HG03571 (cell line): ENCODE data around the gene TMED1.

Experiments
- ATAC-seq: cut with Tn5 transposase; IDR thresholded peaks from one replicate; pipeline ENCODE4 v1.9.1; 2021; ENCODE audit not compliant: unreplicated experiment

Gene TMED1

DNA sequence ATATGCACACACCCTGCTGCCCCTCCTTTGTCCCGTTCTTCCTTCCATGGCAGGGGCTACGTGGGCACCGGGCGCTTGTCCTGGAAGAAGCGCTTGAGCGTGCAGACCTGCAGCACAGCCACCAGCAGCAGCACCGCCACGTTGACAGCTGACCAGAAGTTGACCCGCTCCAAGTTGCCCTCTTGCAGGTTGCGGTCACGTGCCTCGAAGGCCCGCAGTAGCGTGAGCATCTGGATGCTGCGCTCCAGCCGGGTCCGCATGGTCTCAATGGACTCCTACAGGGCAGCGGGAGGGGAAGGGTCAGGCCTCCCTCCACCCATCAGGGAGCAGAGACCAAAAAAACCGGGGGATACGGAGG, 3.1 kb downstream of the TMED1 start:
- no peak for ATAC-seq

DNA sequence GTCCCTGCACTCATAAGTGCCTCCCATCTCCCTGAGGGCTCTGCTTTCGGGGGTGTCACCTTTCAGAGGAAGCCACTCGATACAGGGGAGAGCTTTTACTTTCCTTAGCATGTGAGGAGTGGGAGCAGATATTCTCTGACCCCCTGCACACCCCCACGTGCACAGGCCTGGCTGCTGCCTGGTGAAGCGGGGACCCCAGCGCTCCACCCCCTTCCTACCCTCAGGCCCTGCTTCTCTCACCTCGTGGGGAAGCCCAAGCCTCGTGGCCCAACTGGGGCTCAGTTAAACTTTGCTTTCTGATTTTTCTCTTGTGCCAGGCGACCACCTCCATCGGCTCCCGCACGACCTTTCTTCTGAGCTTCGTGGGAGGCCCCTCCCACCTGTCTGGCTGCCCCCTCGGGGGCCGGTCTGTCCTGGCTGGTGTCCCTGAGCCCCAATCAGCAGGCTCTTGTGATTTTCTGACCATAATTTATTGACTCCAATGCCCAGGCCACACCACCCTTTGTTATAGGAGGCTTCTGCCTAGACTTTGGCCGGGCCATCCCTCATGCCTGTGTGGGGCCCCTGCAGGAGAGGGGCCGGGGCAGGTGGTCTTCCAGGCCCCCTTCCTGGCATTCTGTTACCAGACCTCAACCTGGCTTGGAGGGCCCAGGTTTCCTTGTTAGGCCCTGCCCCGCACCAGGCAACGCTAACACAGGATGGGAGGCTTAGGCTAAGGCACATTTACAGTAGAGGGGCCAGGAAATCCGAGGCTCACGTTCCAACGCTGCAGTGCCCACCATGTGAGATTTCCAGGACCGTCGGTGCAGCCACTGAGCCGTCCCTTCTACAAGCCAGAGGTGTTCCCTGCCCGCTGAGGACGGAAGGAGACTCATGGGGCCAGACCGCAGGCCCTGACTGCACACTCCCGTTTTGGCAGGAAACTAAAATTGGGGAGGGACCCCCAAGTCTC, 3.7 kb downstream of the TMED1 start:
- ATAC-seq, result no peak

- ATAC-seq, result no peak
Measured at GRCh38 chr19:10830931-10831779, 4.9 kb downstream of the TMED1 start.

- no peak for ATAC-seq
Measured at GRCh38 chr19:10830370-10830769, 5.6 kb downstream of the TMED1 start.

- ATAC-seq, result no peak
Measured at GRCh38 chr19:10829967-10830366, 6.0 kb downstream of the TMED1 start.

DNA sequence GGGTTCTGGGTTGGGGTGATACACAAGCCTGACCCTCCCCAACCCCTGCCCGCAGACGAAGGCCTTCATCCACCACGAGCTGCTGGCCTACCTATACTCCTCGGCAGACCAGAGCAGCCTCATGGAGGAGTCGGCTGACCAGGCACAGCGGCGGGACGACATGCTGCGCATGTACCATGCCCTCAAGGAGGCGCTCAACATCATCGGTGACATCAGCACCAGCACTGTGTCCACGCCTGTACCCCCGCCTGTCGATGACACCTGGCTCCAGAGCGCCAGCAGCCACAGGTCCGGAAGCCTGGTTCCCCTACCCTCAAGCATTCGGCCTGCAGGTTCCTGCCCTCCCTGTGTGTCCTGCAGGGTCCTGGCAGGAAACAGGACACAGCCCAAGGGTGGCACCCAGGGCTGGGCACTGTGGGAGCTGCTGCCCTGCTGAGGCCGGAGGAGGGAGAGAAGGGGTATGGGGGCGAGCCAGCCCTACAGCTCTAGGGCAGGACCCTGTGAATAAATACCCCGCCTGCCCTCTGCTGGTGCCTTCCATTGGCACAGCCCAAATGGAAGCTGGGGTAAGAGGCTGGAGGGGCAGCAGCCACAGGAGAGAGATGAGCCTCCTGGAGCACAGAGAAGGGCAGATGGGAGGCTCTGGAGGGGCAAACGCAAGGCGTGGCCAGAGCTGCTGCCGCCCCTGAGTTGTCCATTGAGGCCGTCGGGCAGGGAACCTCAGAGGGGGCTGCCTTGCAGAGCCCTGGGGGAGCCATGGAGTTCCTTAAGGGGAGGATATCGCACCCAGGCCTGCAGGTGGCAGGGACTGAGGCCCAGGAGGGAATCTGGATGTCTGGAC, 6.8 kb downstream of the TMED1 start:
- ATAC-seq, result no peak

DNA sequence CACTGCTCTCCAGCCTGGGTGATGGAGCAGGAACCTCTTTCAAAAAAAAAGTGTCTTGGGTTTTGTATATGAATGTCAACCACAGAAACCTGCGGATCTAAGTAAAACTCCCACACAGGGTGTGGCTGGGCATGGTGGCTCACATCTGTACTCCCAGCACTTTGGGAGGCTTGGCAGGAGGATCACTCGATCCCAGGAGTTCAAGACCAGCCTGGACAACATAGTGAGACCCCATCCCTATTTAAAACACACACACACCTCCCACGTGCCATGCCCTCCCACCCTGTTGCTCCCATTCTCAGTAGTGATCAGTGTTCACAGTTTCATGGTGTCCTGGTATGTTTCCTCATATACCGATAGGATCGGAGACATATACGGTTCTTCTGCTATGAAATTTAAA, 9.2 kb downstream of the TMED1 start:
- no peak for ATAC-seq

DNA sequence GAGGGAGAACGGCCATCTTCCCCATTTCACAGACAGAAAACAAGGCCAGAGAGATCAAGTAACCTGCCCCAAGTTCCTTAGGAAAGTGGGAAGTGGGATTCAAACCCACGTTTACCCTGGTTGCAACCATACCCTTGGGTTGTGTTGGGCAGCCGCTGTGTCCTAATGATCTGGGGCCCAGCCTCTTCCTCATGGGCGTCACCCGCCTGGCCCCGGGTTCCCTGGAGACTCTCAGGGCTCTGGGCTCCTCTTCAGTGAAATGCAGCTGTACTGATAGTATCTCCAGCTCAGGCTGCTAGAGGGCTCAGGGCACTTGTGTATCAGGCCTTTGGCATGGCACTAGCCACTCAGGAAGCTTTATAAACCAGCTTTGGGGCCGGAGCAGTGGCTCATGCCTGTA, 9.8 kb downstream of the TMED1 start:
- ATAC-seq, result no peak

GRCh38 chr19:10823690-10824089, 12.3 kb downstream of the TMED1 start:
- ATAC-seq, result no peak

GRCh38 chr19:10820173-10820572, 15.8 kb downstream of the TMED1 start:
- ATAC-seq, result no peak

GRCh38 chr19:10819124-10820060, 16.6 kb downstream of the TMED1 start:
- ATAC-seq, result no peak

GRCh38 chr19:10818301-10819123, 17.5 kb downstream of the TMED1 start:
- no peak for ATAC-seq

DNA sequence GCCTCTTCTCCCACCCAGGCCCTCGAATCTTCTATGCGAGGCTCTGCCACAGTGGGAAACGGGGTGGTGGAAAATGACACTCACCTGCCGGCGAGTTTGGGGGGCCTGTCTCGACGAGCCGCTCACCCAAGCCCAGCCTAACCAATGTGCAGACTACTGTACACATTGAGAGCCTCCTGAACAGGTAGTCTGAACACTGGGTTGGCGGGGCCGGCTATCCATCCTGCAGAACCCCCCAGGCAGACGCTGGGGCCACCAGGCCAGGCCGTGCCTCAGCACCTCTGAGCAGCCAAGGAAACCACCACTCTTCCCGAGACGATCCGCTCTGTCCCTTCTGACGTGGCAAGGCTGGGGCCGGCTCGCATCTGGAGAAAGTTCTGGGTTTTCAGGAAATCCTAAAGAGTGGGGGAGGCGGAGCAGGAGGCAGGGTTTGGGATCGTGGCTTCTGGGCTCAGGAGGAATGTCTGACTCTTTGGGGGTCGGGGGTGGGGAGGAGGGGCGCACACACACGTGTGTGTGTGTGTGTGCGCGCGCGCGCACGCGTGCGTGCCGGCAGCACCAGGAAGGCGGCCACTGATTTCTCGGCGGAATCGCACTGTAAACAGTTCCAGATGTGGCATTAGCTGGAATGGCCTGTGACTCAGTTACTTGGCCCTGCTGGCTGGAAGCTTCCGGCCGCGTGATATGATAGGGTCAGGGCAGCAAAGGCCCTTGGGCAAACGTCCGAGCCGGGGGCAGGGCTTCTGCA, 18.5 kb downstream of the TMED1 start:
- ATAC-seq, result no peak

DNA sequence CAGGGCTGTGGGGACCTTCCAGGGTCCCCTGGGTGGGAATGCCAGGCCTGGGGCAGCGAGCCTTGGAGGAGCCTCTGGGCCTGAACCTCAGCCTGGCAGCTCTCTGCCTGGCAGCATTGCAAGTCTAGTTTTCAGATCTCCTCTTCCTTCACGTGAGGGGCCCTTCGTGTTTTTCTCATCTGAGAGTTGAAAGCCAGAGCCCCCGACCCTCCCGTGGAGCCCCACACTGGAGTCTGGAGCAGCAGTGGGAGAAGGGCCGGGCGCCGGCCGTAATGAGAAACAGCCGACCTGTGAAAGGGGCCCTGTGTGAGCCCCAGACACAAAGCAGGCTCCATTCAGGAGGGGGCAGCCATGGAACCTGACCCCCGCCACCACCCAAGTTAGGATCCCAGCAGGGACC, 19.3 kb downstream of the TMED1 start:
- ATAC-seq, result no peak

DNA sequence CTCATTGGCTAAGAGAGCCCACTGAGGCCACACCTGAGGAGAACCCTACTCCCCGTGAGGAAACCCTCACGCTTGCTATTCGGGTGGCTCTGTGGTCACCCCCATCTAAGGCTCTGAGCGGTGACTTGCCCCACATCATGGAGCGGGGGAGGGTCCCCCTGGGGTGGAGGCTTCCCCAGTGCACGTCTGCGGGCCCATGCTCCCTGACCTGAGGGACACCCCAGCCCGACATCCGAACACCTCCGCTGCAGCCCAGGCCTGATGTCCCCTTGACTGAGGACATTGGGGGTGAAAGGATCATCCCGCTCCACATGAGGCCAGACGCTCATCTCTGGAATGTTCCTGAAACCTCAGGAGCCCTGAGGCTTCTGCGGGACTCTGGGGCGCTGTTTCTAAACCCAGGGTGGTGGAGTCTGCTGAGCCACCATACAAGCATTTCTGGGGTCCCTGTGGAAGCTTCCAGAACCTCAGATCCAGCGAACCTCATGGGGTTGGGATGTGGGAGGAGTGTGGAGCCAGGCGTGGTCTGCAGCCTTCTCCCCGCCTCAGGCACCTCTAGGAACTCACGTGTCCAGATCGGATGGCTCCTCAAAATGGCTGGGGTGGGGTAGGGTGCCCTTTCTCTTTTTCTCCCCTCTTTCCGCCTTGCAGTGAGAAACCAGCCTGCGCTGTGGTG, 19.9 kb downstream of the TMED1 start:
- no peak for ATAC-seq

DNA sequence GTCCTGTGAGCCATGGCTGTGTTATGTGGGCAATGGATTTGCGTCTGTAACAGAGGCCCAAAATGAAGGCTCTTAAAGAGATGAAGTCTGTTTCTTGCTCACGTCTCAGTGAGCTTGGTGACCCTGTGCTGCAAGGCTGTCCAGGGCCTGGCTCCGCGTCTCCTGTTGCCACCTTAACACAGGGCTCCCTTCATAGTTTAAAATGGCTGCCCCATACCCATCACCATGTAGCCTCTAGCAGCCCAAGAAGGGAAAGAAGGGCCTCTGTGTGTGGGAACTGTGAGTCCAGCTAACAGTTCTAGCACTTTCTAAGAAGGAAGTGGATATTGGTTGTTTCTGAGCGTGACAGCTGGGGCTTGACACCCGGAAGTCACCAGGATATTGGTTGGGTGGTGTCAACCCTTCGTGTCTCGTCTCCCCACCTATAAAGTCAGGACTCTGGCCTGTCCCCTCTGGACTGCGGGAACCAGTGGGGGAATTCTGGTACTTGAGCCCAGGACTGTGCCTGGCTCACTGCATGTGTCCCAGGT, 20.9 kb downstream of the TMED1 start:
- no peak for ATAC-seq

DNA sequence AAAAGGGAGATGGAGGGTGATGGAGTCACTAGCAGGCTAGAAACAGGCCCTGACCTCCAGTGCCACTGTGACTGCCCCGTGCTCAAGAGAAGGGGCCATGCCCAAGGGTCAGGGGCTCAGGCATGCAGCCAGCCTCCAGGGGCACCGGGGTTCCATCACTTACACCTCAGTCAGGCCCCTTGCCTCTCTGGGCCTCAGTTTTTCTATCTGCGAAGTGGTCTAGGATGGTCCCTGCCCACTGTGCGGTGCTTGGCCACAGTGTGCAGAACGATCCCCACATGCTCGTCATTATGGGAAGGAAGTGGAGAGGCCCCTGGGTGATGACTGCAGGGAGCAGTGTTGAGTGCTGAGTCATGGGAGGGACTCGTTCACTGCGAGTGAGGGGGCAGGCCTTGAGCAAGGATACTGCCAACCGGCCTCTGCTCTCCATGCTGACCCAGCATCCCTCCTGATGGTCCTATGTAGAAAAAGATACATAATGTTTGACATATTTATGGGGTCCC, 23.1 kb downstream of the TMED1 start:
- ATAC-seq, result no peak
